ENCODE data around the gene STRN. TPM values are rescaled to one million over a fixed set of nuclear protein-coding genes. Genes with fewer than 3 reads are reported as not detected.

Gene STRN
- total RNA-seq, 3 donors from 2014 or later: 36.1 to 45.7 (median 37.7) TPM

DNA sequence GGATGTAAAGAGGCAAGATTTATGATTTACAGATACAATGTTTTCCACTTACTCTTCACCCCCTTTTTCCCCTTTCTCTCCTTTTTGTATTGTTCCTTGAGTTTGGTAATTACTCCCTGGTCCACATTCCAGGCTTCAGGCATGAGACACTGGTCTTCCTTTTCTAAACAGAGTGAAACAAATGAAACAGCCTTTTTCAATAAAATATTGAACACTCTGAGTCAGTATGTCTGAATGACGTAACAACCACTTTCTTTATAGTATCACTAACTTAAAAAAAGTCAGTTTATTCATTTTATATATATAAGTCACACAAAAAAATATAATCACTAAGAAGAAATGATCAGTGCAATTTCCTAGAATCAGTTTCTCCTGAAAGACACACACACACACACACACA, 79.7 kb downstream of the STRN start:
- intact Hi-C loops (cut with DNase I, micrococcal nuclease): no loop called here
- H3K4me1 ChIP-seq (ENCODE audit: low read depth): peaks cover 22% of the 10 kb centered on the region
- no peak overlapping the region for H3K4me3 ChIP-seq
- no peaks in the 10 kb centered on the region for H3K36me3 ChIP-seq (ENCODE audit: low read depth)
- DNase-seq (no peak), ATAC-seq (no peak)
- TF ChIP-seq, protein P1, sequence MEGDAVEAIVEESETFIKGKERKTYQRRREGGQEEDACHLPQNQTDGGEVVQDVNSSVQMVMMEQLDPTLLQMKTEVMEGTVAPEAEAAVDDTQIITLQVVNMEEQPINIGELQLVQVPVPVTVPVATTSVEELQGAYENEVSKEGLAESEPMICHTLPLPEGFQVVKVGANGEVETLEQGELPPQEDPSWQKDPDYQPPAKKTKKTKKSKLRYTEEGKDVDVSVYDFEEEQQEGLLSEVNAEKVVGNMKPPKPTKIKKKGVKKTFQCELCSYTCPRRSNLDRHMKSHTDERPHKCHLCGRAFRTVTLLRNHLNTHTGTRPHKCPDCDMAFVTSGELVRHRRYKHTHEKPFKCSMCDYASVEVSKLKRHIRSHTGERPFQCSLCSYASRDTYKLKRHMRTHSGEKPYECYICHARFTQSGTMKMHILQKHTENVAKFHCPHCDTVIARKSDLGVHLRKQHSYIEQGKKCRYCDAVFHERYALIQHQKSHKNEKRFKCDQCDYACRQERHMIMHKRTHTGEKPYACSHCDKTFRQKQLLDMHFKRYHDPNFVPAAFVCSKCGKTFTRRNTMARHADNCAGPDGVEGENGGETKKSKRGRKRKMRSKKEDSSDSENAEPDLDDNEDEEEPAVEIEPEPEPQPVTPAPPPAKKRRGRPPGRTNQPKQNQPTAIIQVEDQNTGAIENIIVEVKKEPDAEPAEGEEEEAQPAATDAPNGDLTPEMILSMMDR (IDR thresholded peaks at IDR 0.05): no peak
- H3K9me3 ChIP-seq: no peaks in the 10 kb centered on the region

DNA sequence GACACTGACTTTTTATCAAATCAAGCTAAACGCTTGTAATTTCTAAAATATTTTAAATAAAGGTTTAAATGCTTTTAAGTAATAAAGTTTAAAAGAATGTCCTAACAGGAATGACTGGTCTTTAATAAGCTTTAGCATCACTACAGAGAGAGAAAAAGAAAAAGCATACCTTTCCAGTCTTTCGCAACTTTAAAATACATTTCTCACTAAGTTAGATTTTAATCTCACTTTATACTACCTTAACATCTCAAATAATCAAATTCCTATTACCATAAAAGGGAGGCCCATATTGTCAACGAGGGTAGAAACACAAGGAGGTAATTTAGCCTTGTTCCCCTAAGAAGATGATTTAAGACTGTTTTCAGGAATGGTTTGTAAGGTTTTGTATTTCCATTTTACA, 80.7 kb downstream of the STRN start:
- H3K4me1 ChIP-seq (ENCODE audit: low read depth): peaks cover 12% of the 10 kb centered on the region
- H3K9me3 ChIP-seq: no peaks in the 10 kb centered on the region
- DNase-seq: no peak
- H3K36me3 ChIP-seq (ENCODE audit: low read depth): no peaks in the 10 kb centered on the region
- intact Hi-C loops (cut with DNase I, micrococcal nuclease): no loop called here
- ATAC-seq: no peak
- TF ChIP-seq, protein P1 (IDR thresholded peaks at IDR 0.05): no peak
- H3K4me3 ChIP-seq: no peak overlapping the region

DNA sequence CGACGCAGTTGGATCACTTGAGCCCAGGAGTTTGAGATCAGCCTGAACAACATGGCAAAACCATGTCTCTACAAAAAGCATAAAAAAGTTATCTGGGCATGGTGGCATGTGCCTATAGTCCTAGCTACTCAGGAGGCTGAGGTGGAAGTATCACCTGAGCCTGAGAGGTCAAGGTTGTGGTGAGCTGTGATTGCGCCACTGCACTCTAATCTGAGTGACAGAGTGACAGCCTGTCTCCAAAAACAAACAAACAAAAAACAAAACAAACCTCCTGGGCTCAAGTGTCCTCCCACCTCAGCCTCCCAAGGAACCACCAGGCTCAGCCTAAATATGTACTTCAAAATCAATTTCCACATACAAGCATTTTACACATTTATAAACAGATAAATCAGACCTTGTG, 83.8 kb downstream of the STRN start:
- no peaks in the 10 kb centered on the region for H3K36me3 ChIP-seq (ENCODE audit: low read depth)
- peaks cover 10% of the 10 kb centered on the region for H3K4me1 ChIP-seq (ENCODE audit: low read depth)
- TF ChIP-seq, protein P1 (IDR thresholded peaks at IDR 0.05): no peak
- H3K4me3 ChIP-seq: no peak overlapping the region
- intact Hi-C loops (cut with DNase I, micrococcal nuclease): no loop called here
- no peaks in the 10 kb centered on the region for H3K9me3 ChIP-seq
- peak; percentile 17 for ATAC-seq
- DNase-seq: no peak

DNA sequence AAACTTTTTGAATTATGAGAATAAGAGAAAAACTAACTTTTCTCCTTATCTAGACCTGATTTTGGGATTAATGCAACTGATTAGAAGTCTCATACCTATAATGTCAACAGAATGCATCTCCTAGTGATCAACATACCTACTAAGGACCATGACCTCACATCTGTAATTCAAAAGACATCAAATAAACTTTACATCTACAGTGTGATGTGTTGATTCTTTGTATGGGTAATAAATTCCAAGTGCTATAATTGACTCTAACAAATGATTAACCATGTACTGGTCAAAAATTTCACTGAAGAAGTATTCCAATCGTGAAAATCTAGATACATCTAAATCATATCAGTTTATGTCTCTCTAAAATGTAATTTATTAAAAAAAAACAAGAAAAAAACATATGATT, 84.5 kb downstream of the STRN start:
- intact Hi-C loops (cut with DNase I, micrococcal nuclease): no loop called here
- ATAC-seq (peak; percentile 84), DNase-seq (no peak)

DNA sequence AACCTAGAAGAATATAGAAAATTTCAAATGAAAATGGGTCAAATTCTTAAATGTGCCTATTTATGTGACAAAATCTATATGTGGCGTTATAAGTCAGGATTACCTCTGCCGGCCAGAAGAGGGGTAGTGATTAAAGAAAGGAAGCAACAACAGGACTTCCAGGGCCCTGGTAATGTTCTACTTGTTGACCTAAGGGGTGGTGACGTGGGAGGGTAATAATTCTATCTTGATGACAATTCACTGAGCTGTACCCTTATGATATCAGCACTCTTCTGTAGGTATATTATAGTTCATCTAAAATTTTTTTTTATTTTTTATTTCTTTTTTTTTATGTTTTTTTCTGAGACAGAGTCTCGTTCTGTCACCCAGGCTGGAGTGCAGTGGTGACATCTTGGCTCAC, 87.9 kb downstream of the STRN start:
- Histone ChIP-seq H3K9me3 (no peaks in the 10 kb centered on the region), H3K4me3 (no peak overlapping the region), H3K4me1 (ENCODE audit: low read depth) (peaks cover 10% of the 10 kb centered on the region), H3K36me3 (ENCODE audit: low read depth) (no peaks in the 10 kb centered on the region)
- intact Hi-C loops (cut with DNase I, micrococcal nuclease): no loop called here
- ATAC-seq (peak; percentile 73), DNase-seq (peak in 1 of 3 donors; percentile 32)
- TF ChIP-seq, protein P1 (IDR thresholded peaks at IDR 0.05): no peak

More for the DNA sequence above, 84.5 kb downstream of the STRN start:
- Histone ChIP-seq H3K4me3 (no peak overlapping the region), H3K9me3 (no peaks in the 10 kb centered on the region), H3K36me3 (ENCODE audit: low read depth) (no peaks in the 10 kb centered on the region), H3K4me1 (ENCODE audit: low read depth) (peaks cover 10% of the 10 kb centered on the region)
- TF ChIP-seq, protein P1 (IDR thresholded peaks at IDR 0.05): no peak

DNA sequence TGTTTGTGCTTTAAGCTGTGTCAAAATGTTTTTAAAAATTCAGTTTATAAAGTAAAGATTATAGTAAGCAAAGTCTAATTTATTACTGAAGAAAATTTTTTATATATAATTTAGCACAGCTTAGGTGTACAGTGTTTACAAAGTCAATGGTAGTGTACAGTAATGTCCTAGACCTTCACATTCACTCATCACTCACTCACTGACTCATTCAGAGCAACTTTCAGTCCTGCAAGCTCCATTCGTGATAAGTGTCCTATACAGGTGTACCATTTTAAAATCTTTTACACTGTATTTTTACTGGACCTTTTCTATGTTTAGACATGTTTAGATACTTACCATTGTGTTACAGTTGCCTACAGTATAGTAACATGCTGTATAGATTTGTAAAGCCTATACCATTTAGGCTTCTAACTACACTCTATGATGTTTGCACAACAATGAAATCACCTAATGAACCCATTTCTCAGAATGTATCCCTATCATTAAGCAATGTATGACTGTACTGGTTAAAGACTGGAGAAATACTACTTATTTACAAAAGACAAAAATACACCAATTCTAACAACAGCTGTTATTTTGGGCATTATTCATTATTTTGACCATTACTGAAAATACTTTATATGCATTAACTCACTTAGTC, 95.1 kb downstream of the STRN start:
- intact Hi-C loops (cut with DNase I, micrococcal nuclease): no loop called here
- TF ChIP-seq, protein P1 (IDR thresholded peaks at IDR 0.05): no peak
- no peaks in the 10 kb centered on the region for H3K36me3 ChIP-seq (ENCODE audit: low read depth)
- no peak overlapping the region for H3K4me3 ChIP-seq
- H3K4me1 ChIP-seq (ENCODE audit: low read depth): no peaks in the 10 kb centered on the region
- H3K9me3 ChIP-seq: no peaks in the 10 kb centered on the region
- ATAC-seq (no peak), DNase-seq (no peak)
